DND-41 (cell line): Measurements from ENCODE around the gene KCNS1.

Experiments
- EZH2 ChIP-seq: IDR thresholded peaks from 3 replicates; pipeline ENCODE4 v1.6.1; 2012; ENCODE audit warnings: borderline replicate concordance, low read depth, mild to moderate bottlenecking, moderate library complexity, low read length, inconsistent platforms; ENCODE audit not compliant: severe bottlenecking
- TF ChIP-seq, protein P1 (sequence below): IDR thresholded peaks from 2 replicates; pipeline ENCODE4 v1.5.1; 2012; ENCODE audit warnings: borderline replicate concordance, low read length, moderate library complexity, mild to moderate bottlenecking; ENCODE audit not compliant: poor library complexity, severe bottlenecking; ENCODE audit errors: extremely low read depth

DNA sequence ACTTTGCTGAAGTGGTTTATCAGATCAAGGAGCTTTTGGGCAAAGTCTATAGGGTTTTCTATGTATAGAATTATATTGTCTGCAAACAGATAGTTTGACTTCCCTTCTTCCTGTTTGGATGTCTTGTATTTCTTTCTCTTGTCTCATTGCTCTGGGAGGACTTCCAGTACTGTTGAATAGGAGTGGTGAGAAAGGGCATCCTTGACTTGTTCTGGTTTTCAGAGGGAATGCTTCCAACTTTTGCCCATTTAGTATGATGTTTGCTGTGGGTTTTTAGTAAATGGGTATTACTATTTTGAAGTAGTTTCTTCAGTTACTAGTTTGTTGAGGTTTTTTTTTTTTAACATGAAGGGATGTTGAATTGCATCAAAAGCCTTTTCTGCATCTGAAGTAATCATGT lies 36.1 kb downstream of the KCNS1 start:
- TF ChIP-seq, protein P1, sequence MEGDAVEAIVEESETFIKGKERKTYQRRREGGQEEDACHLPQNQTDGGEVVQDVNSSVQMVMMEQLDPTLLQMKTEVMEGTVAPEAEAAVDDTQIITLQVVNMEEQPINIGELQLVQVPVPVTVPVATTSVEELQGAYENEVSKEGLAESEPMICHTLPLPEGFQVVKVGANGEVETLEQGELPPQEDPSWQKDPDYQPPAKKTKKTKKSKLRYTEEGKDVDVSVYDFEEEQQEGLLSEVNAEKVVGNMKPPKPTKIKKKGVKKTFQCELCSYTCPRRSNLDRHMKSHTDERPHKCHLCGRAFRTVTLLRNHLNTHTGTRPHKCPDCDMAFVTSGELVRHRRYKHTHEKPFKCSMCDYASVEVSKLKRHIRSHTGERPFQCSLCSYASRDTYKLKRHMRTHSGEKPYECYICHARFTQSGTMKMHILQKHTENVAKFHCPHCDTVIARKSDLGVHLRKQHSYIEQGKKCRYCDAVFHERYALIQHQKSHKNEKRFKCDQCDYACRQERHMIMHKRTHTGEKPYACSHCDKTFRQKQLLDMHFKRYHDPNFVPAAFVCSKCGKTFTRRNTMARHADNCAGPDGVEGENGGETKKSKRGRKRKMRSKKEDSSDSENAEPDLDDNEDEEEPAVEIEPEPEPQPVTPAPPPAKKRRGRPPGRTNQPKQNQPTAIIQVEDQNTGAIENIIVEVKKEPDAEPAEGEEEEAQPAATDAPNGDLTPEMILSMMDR = no peak
- no peak for TF ChIP-seq EZH2
